HCT116 (cell line): ENCODE data around the gene C1orf159. TPM values are rescaled to one million over a fixed set of nuclear protein-coding genes. Genes with fewer than 3 reads are reported as not detected.

Source experiments
- ATAC-seq: fragments of 200-7000 bp; cut with Tn5 transposase; 2 replicates; pipeline ENCODE4 v1.9.1; 2020; ENCODE audit warnings: mild to moderate bottlenecking, moderate library complexity
- BruUV-seq: library from RNA; stranded (reverse); fragments of 400-500 nt; replicated peaks from 2 replicates; lab custom pipeline; 2021; lab: Mats Ljungman, UMichigan
- CTCF ChIA-PET: fragments of 300-600 bp; sonication (Branson Sonifier 250); formaldehyde crosslinking; loops from one replicate; lab custom pipeline; 2021; ENCODE audit warnings: antibody characterized with exemption; lab: Charles Lee
- POLR2A ChIA-PET: fragments of 300-600, 350-600 bp; sonication (Branson Sonifier 250); formaldehyde crosslinking; loops from one replicate; lab custom pipeline; 2021; ENCODE audit warnings: antibody characterized with exemption; lab: Charles Lee
- RAD21 ChIA-PET, 2 experiments: fragments of 300-600 bp; sonication (Branson Sonifier 250); formaldehyde crosslinking; loops; one replicate each; lab custom pipeline; 2023; ENCODE audit warnings: low total read pairs in 2 of 2; ENCODE audit not compliant: uncharacterized antibody in 2 of 2, unreplicated experiment in 2 of 2, low non-redundant PET in 1 of 2; lab: Charles Lee
- DNase-seq: peaks from one replicate; pipeline ENCODE4 v3.0.0-alpha.2; 2010; ENCODE audit warnings: low read depth, low spot score
- H2AFZ ChIP-seq: fragments of 200-600 bp; shearing (Covaris generic), sonication (generic); 2 replicates; pipeline ENCODE4 v1.6.1; 2017; ENCODE audit warnings: low read depth, mixed run types, mixed read lengths, antibody characterized with exemption, low read length; ENCODE audit not compliant: poor library complexity, severe bottlenecking
- H3K27ac ChIP-seq: 2 replicates; pipeline ENCODE4 v1.5.1; 2012; ENCODE audit warnings: low read depth, low read length
- H3K27me3 ChIP-seq: fragments of 200-600 bp; sonication (generic); 2 replicates; pipeline ENCODE4 v1.6.1; 2016; ENCODE audit warnings: mixed run types, low read length, mixed read lengths; ENCODE audit not compliant: insufficient read depth
- H3K36me3 ChIP-seq, 2 experiments: fragments of 200-500 bp in 1 of 2; fragments of 200-600 bp in 1 of 2; sonication (Bioruptor generic) in 1 of 2; sonication (generic) in 1 of 2; 2 replicates each; pipeline versions ENCODE4 v1.5.1 to v1.6.1; 2014 to 2016; ENCODE audit warnings: low read length in 2 of 2, inconsistent platforms in 1 of 2, mixed read lengths in 1 of 2, mixed run types in 1 of 2; ENCODE audit not compliant: insufficient read depth in 2 of 2, control insufficient read depth in 1 of 2
- H3K4me1 ChIP-seq, 2 experiments: fragments of 200-600 bp in 1 of 2; sonication (generic) in 1 of 2; 2 replicates each; pipeline versions ENCODE4 v1.5.1 to v1.6.1; 2012 to 2017; ENCODE audit warnings: low read length in 2 of 2, inconsistent platforms in 1 of 2, mild to moderate bottlenecking in 1 of 2, mixed read lengths in 1 of 2, mixed run types in 1 of 2, moderate library complexity in 1 of 2; ENCODE audit not compliant: insufficient read depth in 2 of 2, control insufficient read depth in 1 of 2
- H3K4me2 ChIP-seq: fragments of 200-600 bp; sonication (generic); 2 replicates; pipeline ENCODE4 v1.6.1; 2017; ENCODE audit warnings: mixed run types, low read length, mixed read lengths
- H3K4me3 ChIP-seq, 2 experiments: fragments of 200-600 bp in 1 of 2; sonication (generic) in 1 of 2; replicated peaks in 1 of 2; 2 replicates each; pipeline ENCODE4 v1.5.1; 2011 to 2016; ENCODE audit warnings: low read length in 2 of 2, control low read depth in 1 of 2, low read depth in 1 of 2, mild to moderate bottlenecking in 1 of 2, mixed read lengths in 1 of 2, mixed run types in 1 of 2
- H3K79me2 ChIP-seq: fragments of 200-600 bp; sonication (generic); 2 replicates; pipeline ENCODE4 v1.6.1; 2017; ENCODE audit warnings: mild to moderate bottlenecking, mixed run types, low read length, moderate library complexity, mixed read lengths; ENCODE audit not compliant: insufficient read depth
- H3K9ac ChIP-seq: fragments of 200-600 bp; sonication (generic); 2 replicates; pipeline ENCODE4 v1.6.1; 2016; ENCODE audit warnings: low read length, mixed read lengths
- H3K9me2 ChIP-seq: fragments of 200-600 bp; sonication (generic), shearing (Covaris generic); 2 replicates; pipeline ENCODE4 v1.6.1; 2017; ENCODE audit warnings: mixed run types, mild to moderate bottlenecking, moderate library complexity; ENCODE audit not compliant: insufficient read depth
- H3K9me3 ChIP-seq, 2 experiments: fragments of 200-500 bp in 1 of 2; fragments of 200-600 bp in 1 of 2; sonication (Bioruptor generic) in 1 of 2; sonication (generic) in 1 of 2; 2 replicates each; pipeline ENCODE4 v1.6.1; 2014 to 2017; ENCODE audit warnings: low read length in 2 of 2, mixed read lengths in 2 of 2, inconsistent platforms in 1 of 2, low read depth in 1 of 2, mild to moderate bottlenecking in 1 of 2, mixed run types in 1 of 2, moderate library complexity in 1 of 2; ENCODE audit not compliant: control insufficient read depth in 1 of 2, insufficient read depth in 1 of 2
- H4K20me1 ChIP-seq: fragments of 200-600 bp; sonication (generic), shearing (Covaris generic); 2 replicates; pipeline ENCODE4 v1.6.1; 2017; ENCODE audit warnings: mixed run types, mild to moderate bottlenecking, moderate library complexity; ENCODE audit not compliant: insufficient read depth
- CBX3 ChIP-seq: IDR thresholded peaks from 2 replicates; pipeline ENCODE4 v1.6.1; 2012; ENCODE audit warnings: low read depth
- EGR1 ChIP-seq: IDR thresholded peaks from 2 replicates; pipeline ENCODE4 v1.6.1; 2012; ENCODE audit warnings: low read depth
- ELF1 ChIP-seq: IDR thresholded peaks from 2 replicates; pipeline ENCODE4 v1.6.1; 2012; ENCODE audit warnings: low read depth, borderline replicate concordance
- EZH2 ChIP-seq: fragments of 200-600 bp; sonication (generic); IDR thresholded peaks from 2 replicates; pipeline ENCODE4 v1.6.1; 2017; ENCODE audit warnings: antibody characterized with exemption, mixed run types
- EZH2phosphoT487 ChIP-seq: fragments of 200-600 bp; IDR thresholded peaks from 2 replicates; pipeline ENCODE4 v1.6.1; 2018; ENCODE audit warnings: antibody characterized with exemption, borderline replicate concordance
- RAD21 ChIP-seq: IDR thresholded peaks from 2 replicates; pipeline ENCODE4 v1.6.1; 2012; ENCODE audit warnings: low read depth, mild to moderate bottlenecking
- SP1 ChIP-seq: IDR thresholded peaks from 2 replicates; pipeline ENCODE4 v1.6.1; 2012; ENCODE audit warnings: low read depth
- YY1 ChIP-seq: IDR thresholded peaks from 2 replicates; pipeline ENCODE4 v1.6.1; 2011; ENCODE audit warnings: low read length, low read depth, moderate library complexity, mild to moderate bottlenecking; ENCODE audit not compliant: insufficient replicate concordance; ENCODE audit errors: extremely low read depth
- ZFX ChIP-seq: fragments of 450-650 bp; IDR thresholded peaks from 2 replicates; pipeline ENCODE4 v1.6.1; 2017
- intact Hi-C: fragments of 100-400 bp; cut with micrococcal nuclease; formaldehyde crosslinking; loops from 2 replicates; pipeline ENCODE4 v1.10.0; 2022
- total RNA-seq: library from RNA; stranded (reverse); gene quantifications from one replicate; pipeline ENCODE4 v1.2.1, GENCODE V29; 2021; ENCODE audit not compliant: unreplicated experiment
- TF ChIP-seq, protein P1 (sequence below): IDR thresholded peaks from 2 replicates; pipeline ENCODE4 v1.6.1; 2012

C1orf159 gene
- total RNA-seq, 1 experiment from 2014 or later = 22.7 TPM

DNA sequence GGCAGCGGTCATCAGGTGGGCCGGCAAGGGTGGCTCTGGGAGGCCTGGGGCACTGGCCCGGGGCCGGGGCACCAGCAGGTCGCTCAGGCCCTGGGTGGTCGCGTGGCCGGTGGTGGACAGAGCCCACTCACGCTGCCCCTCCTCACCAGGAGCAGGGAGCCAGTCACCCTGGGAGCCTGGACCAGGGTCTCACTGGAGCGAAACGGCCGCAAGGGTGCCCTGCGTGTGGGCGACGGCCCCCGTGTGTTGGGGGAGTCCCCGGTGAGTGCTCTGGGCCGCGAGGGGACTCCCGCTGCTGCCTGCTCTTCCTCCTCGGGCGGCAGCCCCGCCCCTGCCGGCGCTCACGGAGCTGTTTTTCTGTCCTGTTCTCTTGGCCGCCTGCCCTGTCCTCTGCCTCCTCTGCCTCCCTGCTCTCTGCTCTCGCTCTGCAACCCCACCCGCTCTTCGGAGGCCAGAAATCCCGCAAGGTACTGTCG lies 65.3 kb downstream of the C1orf159 start:
- CTCF ChIA-PET = no interaction called here
- Histone ChIP-seq H3K36me3 (peaks cover 21 to 26% of the 10 kb centered on the region in 2 experiments; a peak in 3 of 4 replicates), H3K4me2 (no peak overlapping the region), H3K4me3 (no peak overlapping the region), H3K9me2 (no peaks in the 10 kb centered on the region), H3K27ac (no peak overlapping the region), H4K20me1 (no peaks in the 10 kb centered on the region), H2AFZ (no peak overlapping the region), H3K27me3 (no peaks in the 10 kb centered on the region), H3K9ac (no peak overlapping the region), H3K4me1 (no peaks in the 10 kb centered on the region), H3K9me3 (no peaks in the 10 kb centered on the region), H3K79me2 (no peaks in the 10 kb centered on the region)
- RAD21 ChIA-PET = no interaction called here
- no peak for DNase-seq
- POLR2A ChIA-PET = no interaction called here
- ATAC-seq = no peak
- BruUV-seq = no TSS peak
- TF ChIP-seq, protein P1, sequence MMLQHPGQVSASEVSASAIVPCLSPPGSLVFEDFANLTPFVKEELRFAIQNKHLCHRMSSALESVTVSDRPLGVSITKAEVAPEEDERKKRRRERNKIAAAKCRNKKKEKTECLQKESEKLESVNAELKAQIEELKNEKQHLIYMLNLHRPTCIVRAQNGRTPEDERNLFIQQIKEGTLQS = no peak
- no peak for TF ChIP-seq EGR1
- TF ChIP-seq EZH2phosphoT487 = no peak
- no peak for TF ChIP-seq RAD21
- TF ChIP-seq CBX3 = no peak
- TF ChIP-seq ZFX = no peak
- no peak for TF ChIP-seq YY1
- TF ChIP-seq EZH2 = no peak
- TF ChIP-seq ELF1 = no peak
- TF ChIP-seq SP1 = no peak
- intact Hi-C loops = no loop called here
